Stimulated activated CD8-positive, alpha-beta memory T cell treated with anti-CD3 and anti-CD28 coated beads, Interleukin-12 subunit alpha, Interleukin-12 subunit beta, amount 100 ng/mL, for 4 hours (primary cell): ENCODE data around the gene ZNF423.
A peak's percentile ranks its signal among the peaks of the same experiment; 100 is the strongest.

Source experiments
- DNase-seq: peaks from one replicate; pipeline ENCODE4 v3.0.0-alpha.2; 2020; ENCODE audit warnings: low read depth

The ZNF423 gene

DNA sequence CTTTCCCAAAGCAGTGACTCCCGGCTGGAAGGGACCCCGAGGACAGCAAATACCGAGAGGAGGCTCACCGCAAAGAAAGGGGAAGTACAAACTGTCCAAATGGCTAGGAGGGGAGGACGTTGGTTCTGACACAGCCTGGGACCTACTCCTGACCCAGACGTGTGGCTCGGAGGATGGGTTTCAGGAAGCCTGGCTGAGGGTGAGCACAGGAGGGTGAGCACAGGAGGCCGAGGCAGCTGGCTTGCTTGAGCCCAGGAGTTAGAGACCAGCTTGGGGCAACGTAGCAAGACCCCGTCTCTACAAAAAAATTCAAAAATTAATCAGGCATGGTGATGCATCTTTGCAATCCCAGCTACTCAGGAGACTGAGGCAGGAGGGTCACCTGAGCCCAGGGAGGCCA is 399.1 kb downstream of the ZNF423 start:
- no peak for DNase-seq

DNA sequence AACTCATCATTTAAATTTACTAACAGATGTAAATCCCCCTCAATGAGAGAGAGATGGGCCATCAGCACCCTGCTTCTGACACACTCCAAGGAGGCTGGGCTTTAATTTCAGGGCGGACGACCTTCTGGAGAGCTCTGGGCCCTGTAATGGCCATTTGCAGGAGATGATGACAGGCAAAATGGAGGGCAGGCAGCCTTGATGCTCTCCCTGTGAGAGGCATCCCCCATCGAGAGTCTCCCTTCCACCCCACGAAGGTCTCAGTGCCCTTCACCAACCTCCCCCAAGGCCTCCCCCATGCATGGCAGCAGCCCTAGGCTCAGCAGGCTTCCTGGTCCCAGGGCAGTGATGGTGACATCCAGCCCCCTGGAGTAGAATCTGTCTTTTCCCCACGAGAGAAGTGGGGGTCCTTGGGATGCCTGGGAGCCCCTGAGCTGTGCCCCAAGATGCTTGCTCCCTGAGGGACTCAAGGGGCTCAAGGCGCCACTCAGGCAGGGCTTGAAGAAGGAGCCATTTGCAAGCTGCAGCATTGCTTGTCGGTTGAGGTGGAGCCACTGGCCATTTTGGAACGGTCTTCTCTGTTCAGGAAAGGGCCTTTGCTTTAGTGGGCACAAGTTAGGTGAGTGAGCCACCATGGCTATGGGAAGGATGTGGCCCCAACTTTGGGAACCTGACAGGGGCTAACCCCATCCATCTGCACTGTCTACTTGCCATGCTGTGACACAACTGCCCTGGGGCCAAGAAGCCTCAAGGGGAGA is 399.7 kb downstream of the ZNF423 start:
- no peak for DNase-seq

DNA sequence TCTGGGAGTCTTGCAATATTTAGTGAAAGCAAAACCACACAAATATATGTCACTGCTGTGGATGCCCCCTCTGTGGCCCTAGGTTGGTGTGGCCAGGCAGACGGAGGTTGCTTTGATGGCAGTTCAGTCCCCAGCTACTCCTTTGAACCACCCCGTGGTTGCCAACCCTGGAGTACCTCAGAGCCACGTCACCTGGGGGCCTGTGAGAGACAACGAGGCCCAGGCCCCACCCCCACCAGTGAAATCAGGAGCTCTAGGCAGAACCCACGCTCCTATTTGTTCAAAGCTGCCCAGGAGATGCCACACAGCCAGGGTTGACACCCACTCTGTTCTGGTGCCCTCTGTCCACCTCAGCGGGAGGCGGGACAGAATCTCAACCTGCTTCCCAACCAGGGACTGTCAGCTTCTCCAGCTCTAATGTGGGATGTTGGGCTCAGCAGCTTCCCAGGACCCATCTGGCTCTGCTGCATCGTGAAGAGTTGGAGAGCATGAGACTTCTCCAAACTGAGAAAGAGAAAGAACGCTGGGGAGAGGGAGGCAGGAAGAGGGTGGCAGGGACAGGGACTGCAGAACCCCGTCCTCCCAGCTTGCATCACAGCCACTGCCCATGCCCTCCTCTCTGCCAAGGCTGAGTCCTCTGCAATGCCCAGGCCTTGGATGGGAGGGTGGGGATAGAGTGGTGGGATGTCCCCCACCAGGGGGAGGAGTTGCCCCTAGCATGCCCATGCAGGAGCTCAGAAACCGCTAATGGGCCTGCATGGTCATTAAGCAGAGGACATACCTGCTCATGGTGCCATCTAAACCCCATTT is 400.5 kb downstream of the ZNF423 start:
- no peak for DNase-seq

DNA sequence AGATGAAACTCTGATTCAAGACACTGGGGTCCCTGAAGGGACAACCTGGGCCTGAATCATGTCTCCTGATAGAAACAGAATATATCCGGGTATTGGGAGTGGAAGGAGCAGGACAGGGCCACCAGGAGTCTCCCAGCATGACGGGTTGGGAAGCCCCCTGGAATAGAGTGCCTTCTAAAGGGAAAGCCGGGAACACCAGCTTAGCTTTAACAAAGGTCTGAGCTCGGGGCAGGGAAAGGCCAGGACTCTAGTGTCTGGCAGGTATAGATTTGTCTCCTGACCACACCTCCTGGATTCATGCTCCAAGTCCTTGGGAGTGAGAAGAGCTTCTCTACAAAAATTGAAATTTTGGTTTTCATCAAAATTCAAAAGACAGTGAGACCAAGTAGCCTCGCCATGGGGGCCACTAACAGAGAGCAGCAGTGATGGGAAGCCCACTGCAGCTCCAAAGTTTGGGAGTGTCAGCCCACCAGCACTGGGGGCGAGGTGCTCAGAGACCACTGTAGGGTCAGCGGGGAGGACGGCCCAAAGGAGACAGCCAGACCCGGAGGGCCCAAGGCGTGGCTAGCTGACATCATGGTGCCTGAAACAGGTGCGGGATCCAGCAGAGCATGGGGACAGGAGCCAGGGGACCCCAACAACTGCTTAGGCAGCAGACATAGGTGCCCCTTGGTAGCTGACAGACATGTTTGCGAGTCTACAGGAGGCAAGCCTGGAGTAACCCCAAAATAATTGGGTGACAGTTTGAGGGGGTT is 401.3 kb downstream of the ZNF423 start:
- DNase-seq = no peak

DNA sequence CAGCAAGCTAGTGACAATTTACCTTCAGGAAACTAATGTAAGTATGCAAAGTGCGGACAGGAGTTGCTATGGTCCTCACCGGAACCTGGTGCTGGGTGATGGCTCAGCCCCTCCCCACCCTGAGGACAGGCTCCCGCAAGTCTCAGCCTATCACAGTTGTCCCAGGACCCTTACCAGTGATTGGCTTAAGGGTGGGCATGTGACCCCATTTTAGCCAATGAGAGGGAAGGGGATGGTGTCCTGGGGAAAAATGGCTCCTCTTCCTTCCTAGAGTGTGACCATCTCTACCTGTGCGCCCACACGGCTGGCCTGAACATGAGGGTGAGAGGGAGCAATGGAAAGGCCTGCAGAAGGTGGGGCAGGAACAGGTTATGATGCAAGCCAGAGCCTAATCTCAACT is 401.9 kb downstream of the ZNF423 start:
- no peak for DNase-seq

DNA sequence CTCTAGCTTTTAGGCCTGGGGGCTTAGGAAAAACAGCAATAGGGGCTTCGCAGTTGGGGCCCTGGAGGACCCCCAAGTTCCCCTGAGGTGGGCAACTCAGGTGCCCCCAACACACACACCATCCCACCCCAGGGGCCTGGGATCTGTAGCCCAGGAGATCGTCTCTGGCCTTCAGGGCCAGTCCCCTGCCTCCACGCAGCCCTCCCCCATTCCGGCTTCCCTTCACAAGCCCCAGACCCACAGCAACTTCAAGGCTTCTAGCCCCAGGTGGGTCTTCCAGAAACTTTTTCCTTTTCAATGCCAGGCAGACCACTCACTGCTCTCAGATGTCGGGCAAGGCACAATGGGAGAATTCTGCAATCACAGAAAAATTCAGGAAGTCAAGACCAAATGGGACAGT is 402.9 kb downstream of the ZNF423 start:
- no peak for DNase-seq

DNA sequence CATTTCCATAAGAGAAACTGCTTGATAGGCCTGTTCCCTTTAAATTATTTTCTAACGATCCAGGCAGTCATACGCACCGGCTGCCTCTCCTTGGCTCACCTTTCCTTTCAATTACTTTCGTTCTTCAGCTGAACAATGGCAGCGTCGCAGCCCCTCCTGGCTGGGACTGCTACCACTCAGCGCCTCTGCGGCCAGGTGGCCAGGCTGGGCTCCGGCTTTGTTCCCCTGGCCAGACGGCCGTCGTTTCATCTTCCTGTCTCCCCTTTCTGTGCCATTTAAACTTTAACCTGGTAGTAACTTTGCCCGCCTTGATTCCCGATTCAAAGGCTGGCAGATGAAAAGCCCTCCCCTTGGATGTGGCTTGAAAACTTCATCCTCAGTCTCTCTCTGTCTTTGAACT is 403.3 kb downstream of the ZNF423 start:
- DNase-seq = no peak

DNA sequence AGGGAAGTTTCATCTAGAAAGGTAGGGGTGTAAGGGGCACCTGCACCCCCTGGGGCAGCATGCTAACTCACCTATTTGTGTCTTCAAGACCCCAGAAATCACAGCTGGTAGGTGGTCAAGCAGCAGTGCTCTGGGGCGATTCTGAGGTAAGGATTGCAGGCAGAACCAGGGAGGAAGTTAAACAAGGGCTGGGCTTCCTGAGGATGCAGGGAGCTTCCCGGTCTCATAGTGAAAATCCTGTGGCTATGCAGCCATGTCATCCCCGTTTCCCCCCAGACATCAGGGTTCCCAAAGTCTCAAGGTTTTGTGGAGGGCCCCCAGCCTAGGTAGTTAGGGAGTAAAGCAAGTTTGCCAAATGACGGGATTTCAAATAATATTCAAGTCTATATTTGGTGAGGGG is 403.8 kb downstream of the ZNF423 start:
- DNase-seq = no peak

DNA sequence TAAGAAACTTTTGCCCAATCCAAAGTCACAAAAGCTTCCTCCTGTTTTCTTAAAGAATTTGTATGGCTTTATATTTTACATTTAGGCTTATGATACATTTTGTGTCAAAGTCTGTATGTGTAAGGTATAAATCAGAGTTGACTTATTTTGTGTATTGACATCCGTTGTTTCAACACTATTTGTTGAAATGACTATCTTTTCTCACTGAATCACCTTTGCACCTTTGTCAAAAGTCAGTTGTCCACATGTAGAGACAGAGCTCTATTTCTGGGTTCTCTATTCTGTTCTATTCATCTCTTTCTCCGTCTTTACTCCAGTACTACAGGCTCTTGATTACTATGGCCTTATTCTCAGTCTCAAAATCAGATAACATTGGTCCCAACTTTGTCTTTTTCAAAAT is 409.1 kb downstream of the ZNF423 start:
- DNase-seq = no peak

DNA sequence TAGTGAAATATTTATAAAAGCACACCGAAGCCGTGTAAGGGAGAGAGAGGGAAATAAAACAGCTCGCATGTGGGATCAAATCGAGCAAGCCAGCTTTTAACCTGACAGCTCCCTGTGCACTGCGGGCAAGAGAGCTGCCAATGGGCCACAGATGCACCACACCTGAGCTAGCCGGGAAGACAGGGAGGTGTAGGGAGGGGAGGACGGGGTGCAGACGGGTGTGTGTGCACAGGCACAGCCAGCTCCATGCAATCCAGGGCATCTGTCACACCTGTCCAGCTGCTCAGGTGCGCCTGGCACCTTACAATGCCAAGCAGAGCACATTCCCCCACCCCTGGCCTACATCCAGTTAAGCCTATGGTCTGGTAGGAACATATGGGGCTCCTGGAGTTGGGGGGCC is 412.3 kb downstream of the ZNF423 start:
- no peak for DNase-seq

DNA sequence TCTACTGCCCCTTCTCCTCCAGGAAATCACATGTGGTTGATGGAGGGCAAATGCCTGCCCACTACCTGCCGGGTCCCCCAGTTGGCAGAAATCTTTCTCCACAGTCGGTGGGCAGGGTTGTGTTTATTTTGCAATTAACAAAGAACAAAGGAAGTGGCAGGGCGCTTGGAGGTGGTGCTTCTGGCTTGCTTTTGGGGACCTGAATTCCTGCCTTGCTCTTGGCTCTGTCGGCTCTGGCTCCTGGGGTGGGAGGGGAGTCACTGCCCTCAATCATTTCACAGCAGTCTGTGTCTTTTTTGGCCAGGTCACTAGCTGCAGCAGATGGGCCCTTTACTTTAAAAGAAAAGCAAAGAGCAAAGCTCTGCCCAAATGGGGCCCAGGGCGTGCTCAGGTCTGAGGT is 413.1 kb downstream of the ZNF423 start:
- no peak for DNase-seq

DNA sequence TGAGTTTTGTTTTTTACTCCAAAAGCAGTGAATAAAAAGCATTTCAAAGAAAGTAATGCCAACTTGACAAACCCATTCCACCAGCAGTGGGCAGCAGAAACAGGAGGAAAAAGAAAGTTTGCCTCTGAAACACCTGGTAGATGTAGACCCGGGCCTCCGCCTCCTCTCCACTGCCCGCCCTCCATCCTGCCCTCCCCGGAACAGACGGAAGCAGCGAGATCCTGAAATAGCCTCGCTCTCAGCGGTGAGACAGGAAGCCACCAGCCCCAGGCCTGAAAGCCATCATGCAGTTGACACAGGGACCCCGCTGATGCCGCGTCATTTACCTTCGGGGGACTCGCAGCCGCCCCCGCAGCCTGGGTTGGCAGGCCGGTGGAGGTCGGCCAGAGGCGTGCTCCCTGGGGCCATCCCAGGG is 414.5 kb downstream of the ZNF423 start:
- peak; percentile 25 for DNase-seq

DNA sequence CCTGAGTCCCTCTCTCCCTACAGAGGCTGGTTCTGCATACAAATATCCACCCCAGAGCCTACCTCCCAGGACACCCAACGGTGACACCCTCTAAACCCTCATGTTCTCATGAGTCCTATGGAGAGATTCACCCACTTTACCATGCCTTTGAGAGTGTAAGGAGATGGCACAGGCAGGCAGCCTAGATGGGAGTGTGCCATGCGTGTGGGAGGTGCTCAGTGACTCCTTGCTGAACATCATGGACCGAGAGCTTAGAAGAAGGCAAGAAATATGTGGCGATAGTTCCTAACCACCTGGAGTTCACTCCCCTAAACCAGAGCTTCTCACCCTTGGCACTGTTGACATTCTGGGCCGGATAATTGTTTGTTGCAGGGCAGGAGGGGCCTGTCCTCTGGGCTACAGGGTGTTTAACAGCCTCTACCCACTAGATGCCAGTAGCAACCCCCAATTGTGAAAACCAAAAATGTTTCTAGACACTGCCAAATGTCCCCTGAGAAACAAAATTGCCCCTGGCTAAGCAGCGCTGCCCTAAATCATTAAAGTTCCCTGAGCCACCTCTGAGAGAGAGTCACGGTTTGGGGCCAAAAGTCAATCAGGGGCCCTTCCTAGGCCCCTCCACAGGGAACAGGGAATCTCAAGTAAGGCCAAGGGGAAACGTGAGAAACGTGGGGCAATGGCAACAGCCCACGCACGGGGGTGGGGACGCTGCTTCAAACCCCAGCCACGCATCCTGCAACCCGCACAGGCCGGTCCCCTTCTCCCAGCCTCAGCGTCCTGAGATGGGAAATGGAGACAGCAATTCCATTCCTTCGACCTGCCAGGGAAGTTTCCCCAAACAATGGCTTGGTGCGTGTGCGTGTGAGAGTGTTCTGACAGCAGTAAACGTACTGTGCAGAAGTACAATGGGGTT is 415.5 kb downstream of the ZNF423 start:
- no peak for DNase-seq

DNA sequence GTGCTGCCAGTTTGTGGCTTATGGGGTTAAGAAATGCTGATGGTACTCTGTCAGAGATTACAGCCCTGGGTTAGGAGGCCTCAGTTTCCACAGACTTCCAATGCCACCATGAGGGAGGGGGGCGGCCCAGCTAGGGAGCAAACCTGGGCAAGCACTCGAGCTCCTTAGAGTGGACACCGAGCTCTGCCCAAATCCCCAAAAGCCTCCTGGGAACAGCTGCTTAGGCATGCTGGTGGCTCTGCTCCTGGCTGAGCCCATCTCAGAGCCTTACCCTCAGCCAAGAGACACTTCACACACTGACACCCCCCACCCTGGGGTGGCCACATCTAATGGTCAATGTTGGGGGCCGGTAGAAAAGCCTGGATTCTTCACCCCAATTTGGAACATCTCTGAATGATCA is 416.2 kb downstream of the ZNF423 start:
- no peak for DNase-seq

DNA sequence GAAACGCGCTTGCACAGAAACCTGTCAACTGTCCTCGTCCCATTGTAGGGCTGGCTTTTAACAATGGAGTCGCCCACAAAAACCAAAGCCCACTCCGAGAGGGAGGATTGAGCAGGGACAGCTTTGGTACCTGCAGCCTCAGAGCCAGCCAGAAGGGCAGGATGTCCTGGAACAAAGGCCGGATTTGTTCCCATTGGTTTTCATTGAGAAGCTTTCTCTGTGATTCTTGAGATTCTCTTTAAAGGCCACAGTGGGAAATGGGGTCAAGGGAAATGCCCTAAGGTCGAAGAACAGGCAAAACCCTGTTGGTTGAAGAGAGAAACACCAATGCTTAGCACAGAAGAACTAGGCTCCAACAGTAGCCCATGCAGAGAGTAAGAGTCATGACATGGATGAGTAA is 416.9 kb downstream of the ZNF423 start:
- DNase-seq = no peak
